ENCODE data around the gene COQ9. TPM values are rescaled to one million over a fixed set of nuclear protein-coding genes. Genes with fewer than 3 reads are reported as not detected.

COQ9 gene
- total RNA-seq, 1 experiment from 2014 or later = 32.9 TPM

GRCh38 chr16:57493767-57494166 lies 46.5 kb downstream of the COQ9 start:
- H2BK12ac ChIP-seq (ENCODE audit: insufficient read length, low read depth, low read length) = no peak overlapping the region
- H3K4me1 ChIP-seq (ENCODE audit: insufficient read depth, low read length) = no peaks in the 10 kb centered on the region
- H2AK5ac ChIP-seq (ENCODE audit: insufficient read length, low read length) = no peak overlapping the region
- no peak overlapping the region for H3K27ac ChIP-seq (ENCODE audit: insufficient read length, low read depth, low read length)
- H2BK20ac ChIP-seq (ENCODE audit: low read depth, low read length, poor library complexity, severe bottlenecking) = no peak overlapping the region
- no peak overlapping the region for H3K18ac ChIP-seq (ENCODE audit: insufficient read length, low read depth, low read length)
- no peak overlapping the region for H3T11ph ChIP-seq (ENCODE audit: low read length)
- no peaks in the 10 kb centered on the region for H3K79me1 ChIP-seq (ENCODE audit: insufficient read depth, low read depth, low read length, poor library complexity, severe bottlenecking)
- H3K9ac ChIP-seq (ENCODE audit: extremely low read depth, insufficient read length, low read length) = no peak overlapping the region
- H4K91ac ChIP-seq (ENCODE audit: insufficient read length, low read depth, low read length) = no peak overlapping the region
- no peaks in the 10 kb centered on the region for H3K79me2 ChIP-seq (ENCODE audit: insufficient read depth, low read length)
- no peak overlapping the region for H3K4ac ChIP-seq (ENCODE audit: low read depth, low read length)
- no peak overlapping the region for H2AFZ ChIP-seq (ENCODE audit: low read length)
- no peaks in the 10 kb centered on the region for H3K23me2 ChIP-seq (ENCODE audit: insufficient read length, low read depth, low read length, poor library complexity, severe bottlenecking)
- H3K4me2 ChIP-seq (ENCODE audit: insufficient read depth, insufficient read length, low read length) = no peak overlapping the region
- WGBS (ENCODE audit: extremely low coverage, insufficient read length, low lambda C conversion rate) = no CpG with 5 or more reads among the region's 4 CpGs
- H3K27me3 Mint-ChIP-seq (ENCODE audit: low read depth) = peaks cover 11% of the 10 kb centered on the region
- DNase-seq = no peak
- no peak overlapping the region for H2BK120ac ChIP-seq (ENCODE audit: low read depth, low read length, poor library complexity, severe bottlenecking)
- H3K23ac ChIP-seq (ENCODE audit: insufficient read length, low read depth, low read length) = no peak overlapping the region
- H3K9me3 Mint-ChIP-seq = peaks cover 6 to 8% of the 10 kb centered on the region in 2 experiments; a peak in 4 of 5 replicates
- H4K20me1 ChIP-seq (ENCODE audit: control insufficient read depth, insufficient read depth, insufficient read length) = no peaks in the 10 kb centered on the region
- no peaks in the 10 kb centered on the region for H3K36me3 Mint-ChIP-seq (ENCODE audit: insufficient read depth in 1 of 3, low read depth in 3 of 3)
- H3K56ac ChIP-seq (ENCODE audit: insufficient read length, low read depth, low read length) = no peak overlapping the region
- H3K14ac ChIP-seq (ENCODE audit: insufficient read depth, low read length) = no peak overlapping the region
- H2BK15ac ChIP-seq (ENCODE audit: low read depth, low read length) = no peak overlapping the region
- no peaks in the 10 kb centered on the region for H3K4me1 Mint-ChIP-seq
- no peaks in the 10 kb centered on the region for H3K9me3 ChIP-seq (ENCODE audit: control insufficient read depth, low read depth, low read length)
- no peak overlapping the region for H2BK5ac ChIP-seq (ENCODE audit: insufficient read length, low read length)
- H3K27me3 ChIP-seq (ENCODE audit: insufficient read depth, low read length) = no peaks in the 10 kb centered on the region
- H4K5ac ChIP-seq (ENCODE audit: insufficient read length, low read depth, low read length) = no peak overlapping the region
- TF ChIP-seq CTCF (conservative IDR thresholded peaks at IDR 0.05) = no peak
- no peak overlapping the region for H4K8ac ChIP-seq (replicated peaks; ENCODE audit: insufficient read length, low read depth, low read length)
- H3K27ac Mint-ChIP-seq = no peak overlapping the region
- no peak overlapping the region for H3K4me3 Mint-ChIP-seq

All from H9 (cell line).